HG02798 (cell line): ENCODE results near the gene TIMM23.

Experiments used
- ATAC-seq: cut with Tn5 transposase; IDR thresholded peaks from one replicate; pipeline ENCODE4 v1.9.1; 2021; ENCODE audit warnings: mild to moderate bottlenecking; ENCODE audit not compliant: unreplicated experiment, poor library complexity

Gene TIMM23

DNA sequence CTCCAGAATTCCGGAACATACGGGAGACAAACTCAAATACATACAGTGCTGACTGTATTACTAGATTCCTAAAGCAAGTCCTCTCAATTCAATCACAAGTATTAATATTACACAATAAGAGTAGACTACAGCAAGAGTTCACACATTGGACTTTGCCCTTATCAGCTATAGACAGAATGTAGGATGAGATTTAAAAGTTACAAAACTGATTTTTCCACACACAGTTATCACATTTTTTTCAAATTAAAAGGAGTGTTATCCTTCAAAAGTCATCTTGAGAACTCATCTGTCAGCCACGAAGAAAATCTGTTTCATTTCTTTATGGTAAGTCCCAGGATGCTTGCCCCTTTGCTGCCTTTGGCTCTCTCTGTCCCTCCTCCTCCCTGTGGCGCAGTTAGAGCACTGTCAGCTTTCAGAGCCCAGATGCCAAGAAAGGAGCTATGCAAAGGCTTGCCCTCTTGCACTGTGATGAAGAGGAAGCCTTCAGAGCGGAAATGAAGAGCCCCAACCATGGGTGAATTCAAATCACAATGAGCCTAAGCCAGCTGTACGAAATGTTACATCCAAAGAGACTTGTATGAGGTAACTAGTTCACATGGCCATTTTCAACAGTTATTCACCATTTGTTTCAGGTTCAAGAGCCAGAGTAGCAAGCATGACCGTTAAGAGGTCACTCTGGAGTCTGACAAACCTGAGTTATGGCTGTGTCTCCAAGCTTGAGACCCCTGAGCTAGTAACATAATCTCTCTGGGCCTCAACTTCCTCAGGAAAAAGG is 47.5 kb downstream of the TIMM23 start:
- peak; percentile 26 for ATAC-seq

DNA sequence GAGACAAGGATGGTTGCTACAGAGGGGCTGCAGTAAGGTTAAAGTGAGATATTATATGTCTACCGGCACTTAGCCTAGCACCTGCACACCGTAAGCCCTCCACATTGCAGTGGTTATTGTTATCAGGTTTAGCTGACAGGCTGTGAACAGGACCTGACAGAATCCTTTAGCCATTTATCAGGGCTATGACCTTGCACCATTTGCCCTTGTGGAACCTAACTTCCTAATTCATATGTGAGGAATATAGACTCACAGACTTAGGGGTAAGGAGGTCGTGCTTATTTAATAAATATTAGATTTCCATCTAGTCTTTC is 48.0 kb downstream of the TIMM23 start:
- no peak for ATAC-seq

DNA sequence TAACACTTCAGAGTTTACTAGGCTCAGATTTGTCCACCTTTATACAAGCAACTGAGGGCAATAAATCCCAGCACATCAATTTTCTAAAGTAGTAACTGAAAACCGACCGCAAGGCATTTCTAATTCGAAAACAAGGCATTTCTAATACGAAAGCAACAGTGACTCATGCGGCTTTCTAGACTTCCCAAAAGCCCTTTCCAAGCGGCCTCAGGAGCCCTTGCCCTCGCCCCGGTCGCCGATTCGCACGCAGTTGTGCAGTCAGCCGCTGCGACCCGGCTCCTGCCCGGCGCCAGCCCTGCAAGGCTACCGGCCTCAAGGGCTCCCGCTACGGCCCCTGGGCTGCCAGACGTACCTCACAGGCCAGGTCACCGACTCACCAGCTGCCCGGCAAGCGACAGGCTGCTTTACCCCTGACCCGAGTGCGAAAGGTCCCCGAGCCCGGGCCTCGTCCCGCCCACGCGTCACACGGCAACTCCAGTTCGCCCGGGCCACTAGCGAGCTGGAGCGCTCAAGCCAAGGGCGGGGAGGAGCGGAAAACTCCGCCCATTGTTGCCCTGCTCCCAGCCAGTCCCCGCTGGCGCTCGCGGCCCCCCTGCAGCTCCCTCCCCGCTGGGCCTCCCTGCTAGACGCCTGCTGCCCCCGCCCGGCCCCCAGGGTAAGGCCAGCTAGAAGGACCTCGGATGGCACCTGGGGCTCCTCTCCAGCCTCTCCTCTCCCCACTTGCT is 50.9 kb downstream of the TIMM23 start:
- peak; percentile 93 for ATAC-seq

DNA sequence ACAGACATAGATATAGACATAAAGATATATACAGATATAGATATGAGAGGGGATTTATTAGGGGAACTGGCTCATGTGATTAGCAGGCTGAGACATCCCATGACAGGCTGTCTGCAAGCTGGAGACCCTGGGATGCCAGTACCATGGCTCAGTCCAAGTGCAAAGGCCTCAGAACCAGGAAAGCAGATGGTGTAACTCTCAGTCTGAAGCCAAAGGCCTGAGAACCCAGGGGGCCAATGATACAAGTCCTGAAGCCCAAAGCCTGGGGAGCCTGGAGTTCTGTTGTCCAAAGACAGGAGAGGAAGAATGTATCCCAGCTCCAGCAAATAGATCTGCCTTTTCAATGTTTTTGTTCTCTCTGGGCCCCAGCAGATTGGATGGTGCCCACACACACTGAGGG is 52.7 kb downstream of the TIMM23 start:
- ATAC-seq, result no peak

DNA sequence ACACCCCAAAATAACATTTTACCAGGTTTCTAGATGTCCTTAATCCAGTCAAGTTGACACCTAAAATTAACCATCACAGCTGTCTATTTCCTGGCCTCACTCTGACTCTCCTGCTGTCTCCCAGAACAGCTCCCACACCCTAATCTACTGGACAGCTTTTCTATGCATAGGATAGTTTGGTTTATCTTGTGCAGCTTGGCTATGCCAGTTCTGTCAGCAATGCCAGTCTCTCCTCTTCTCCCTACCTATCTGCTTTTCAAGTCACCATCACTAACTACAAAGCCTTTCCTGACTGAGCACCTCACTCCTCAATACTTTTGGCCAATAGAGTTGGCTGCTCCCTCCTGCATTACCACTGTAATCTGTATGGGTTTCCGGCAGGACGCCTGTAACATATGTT is 53.1 kb downstream of the TIMM23 start:
- ATAC-seq, result no peak

DNA sequence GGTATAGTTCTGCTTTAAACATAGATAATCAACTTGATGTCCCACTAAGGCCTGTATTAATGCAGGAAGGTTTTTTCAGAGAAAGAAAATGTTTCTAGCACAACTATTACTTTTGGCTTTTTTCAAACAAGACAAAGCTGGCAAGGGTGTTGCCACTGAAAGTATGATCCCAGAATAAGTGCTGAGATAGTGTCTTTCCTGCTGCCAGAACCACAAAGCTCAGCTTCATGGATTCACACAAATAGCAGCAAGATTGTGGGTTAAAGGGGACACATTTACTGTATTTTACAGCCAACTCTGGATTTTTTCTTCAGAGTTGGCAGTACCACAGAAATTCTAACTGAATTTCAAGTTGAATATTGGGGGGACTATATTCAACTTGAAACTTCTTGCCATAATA is 53.8 kb downstream of the TIMM23 start:
- ATAC-seq, result no peak

DNA sequence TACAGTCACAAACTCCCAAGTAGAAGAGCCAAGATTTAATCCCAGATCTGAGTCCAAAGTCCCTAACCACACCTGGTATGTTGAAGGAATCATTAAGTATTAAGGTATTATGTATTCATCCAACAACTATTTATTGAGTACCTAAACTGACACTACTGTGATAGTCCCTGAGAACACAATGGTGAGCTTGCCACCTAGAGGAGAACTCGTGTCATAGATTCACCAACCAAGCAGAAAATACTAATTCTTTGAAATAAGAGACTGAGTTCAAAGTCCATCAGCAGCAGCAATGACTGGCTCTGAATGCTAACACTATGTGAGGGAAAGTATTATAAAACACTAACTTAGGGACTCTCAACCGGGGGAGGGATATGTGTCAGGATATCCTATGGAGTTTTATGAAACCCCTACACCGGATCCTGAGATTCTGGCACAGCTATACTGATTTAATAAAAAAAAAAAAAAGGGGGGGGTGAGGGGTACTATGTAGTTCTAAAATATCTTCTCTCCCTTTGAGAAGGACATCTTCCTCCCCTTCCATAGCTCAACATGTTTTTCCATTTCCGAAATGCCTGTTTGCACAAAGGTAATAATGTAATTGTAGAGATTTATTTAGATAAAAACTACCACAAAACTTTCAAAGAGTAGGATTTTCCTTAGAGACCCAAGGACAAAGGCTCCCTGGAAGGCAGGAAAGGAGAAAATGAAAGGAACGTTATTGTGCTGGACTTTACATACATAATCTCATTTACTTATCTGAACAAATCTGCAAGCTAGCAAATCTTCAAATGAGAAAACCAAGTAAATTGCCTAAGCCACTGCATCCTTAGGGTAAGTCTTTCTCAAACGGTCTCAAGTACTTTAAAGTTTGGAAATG is 56.5 kb downstream of the TIMM23 start:
- ATAC-seq, result peak; percentile 45

DNA sequence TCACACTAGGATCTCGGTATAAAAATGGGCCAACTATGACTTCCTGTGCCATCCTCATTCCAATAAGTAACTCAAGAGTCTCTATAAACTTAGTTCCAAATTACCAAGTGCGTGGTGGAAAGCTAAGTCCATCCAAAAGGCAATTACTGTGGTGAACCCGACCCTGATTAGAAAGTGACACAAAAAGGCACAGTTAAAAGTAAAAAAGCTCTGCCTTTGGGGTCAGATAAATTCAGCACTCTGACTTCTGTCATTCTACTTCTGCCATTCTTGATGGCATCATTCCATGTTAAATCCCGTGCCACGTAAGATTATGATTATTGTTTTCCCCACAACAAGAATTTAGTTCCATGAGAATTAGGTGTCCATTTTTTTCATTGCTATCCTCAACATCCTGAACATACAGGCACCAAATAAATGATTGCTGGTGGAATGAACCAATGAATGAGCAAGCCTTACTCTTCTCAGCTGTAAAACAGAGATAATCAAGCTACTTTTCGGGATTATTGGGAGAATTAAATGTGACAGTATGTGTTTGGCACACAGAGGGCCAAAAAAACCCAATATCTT is 57.3 kb downstream of the TIMM23 start:
- ATAC-seq, result no peak

DNA sequence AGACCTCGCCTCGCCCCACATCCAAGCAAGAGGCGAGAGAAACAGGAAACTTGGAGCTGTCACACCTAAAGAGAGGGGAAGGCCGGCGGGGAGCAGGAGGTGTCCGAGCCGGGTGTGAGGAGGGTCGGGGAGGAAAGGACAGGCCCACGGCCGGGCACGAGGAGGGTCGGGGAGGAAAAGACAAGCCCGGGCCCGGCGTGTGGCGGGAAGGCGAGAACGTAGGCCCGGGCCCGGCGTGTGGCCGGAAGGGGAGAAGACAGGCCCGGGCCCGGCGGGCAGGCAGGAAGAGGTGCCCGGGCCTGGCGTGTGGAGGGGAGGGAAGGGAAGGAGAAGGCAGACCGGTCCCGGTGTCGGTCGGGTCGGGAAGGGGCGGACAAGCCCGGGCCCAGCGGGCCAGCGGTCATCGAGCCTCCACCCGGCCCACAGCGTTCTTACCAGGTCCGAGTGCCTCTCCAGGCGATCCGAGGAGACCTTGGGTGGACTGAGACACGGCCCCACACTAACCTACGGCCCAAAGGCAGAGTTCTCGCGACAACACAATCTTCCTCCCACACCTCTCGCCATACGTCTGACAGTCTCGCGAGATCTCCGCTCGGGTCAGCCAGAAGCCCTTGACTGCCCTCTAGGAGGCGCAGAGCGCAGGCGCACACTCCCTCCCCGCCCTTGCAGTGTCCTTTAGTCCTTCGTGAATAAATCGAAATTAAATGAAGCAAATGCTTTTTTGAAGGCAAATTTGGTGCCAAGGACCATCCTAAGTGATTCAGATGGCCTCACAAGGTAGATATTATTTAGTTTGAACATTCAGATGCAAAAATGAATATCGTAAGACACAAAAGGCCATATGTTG is 58.0 kb downstream of the TIMM23 start, which contains the start of gene NCOA4:
NCOA4 (minus strand) TSS at position 533 of the 847 bp plus-strand sequence. CDS start 13,943 bp downstream, outside the sequence.
- ATAC-seq, result peak; percentile 96

DNA sequence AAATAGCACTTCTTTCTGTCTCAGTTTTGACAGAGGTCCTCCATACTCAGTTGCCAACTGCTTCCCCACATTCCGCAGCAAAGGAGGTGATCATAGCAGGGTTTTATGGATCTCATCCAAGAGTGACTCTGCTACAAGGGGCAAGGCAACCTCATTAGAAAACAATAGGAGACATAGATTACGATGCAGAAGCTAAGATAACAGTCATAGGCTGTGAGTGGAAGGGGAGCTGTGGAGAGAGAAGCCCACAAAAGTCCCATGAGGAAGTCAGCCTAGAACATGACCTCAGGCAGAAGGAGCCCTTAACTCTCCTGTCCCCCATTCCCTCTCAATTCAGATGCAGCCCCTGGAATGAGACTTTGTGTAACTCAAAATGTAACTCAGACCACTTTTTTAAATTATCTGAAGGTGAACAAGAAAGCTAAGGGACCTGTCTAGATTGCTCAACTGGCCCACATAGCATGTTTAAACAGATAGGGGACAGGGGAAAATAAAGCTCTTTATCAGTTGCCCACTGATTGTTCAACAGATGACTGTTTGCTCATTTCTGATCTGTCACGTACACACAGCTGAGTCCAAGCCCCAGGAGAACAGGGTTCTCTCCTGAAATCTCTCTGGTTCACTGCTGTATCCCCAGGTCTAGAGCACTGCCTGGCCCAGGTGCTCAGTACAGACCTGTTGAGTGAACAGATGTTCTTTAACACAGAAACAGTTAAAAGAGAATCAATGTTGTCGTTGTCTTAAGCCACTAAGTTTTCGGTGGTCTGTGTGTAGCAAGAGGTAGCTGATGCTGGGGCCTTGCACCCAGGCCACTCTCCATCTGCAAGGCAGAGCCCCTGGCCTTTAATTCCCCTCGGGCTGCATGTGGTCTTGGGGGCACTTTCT is 59.6 kb downstream of the TIMM23 start:
- no peak for ATAC-seq

DNA sequence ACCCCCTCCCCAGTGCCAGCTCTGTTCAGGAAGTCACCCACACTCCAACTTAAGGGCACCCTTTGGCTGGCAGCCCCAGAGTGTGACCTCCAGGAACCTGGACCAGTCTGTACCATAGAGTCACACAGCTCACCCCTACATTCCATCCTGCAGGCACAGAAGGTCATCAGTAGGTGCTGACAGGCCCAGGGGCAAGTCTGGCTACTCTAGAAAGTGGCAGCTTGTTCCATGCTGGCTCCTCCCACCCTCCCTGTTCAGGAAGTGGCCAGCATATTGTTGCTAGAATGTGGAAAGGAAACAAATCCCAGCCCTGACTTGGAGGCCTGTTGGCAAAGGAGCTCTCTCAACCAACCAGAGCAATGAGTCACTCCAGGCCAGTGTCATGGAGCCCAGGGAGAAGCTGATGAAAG is 61.3 kb downstream of the TIMM23 start:
- no peak for ATAC-seq

DNA sequence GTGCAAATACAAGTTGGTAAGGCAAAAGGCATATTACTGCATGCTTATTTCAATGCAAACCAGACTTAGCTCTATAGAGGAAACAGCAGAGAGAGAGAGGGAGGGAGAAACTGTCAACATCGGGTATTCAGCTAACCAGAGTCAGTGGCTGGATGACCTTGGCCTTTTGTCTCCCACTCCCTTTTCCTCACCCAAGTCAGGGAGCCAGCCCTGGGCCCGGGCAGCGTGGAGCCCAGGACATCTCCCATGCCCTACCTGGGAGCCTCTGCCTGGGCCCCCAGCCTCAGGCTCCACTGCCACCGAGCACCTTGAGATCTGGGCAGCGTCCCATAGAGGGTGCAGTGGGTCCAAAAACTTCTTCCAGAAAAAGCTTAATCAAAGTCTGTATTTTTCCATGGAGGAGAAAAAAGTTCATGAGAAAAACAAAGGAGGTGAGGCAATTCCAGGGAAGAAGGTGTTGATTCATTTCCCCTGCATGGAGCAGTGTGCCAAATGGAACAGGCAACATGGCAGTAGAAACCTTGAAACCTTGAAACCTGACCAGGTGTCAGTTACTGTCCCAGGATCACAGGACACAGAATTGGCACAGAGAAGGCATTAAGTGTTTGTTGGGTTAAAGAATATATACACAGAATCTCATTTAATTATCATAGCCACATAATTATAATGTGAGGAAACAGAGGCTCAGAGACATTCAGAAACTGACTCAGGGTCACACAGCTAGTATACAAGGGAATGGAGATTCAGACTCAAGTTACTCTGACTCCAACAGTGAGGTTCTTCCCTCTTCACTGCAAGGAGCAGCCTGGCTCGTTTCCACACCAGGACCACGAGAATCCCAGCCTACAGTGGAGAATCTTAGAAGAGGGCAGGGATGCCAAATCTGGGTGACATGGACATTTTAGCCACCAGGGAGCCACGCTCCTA is 63.9 kb downstream of the TIMM23 start:
- ATAC-seq, result no peak

DNA sequence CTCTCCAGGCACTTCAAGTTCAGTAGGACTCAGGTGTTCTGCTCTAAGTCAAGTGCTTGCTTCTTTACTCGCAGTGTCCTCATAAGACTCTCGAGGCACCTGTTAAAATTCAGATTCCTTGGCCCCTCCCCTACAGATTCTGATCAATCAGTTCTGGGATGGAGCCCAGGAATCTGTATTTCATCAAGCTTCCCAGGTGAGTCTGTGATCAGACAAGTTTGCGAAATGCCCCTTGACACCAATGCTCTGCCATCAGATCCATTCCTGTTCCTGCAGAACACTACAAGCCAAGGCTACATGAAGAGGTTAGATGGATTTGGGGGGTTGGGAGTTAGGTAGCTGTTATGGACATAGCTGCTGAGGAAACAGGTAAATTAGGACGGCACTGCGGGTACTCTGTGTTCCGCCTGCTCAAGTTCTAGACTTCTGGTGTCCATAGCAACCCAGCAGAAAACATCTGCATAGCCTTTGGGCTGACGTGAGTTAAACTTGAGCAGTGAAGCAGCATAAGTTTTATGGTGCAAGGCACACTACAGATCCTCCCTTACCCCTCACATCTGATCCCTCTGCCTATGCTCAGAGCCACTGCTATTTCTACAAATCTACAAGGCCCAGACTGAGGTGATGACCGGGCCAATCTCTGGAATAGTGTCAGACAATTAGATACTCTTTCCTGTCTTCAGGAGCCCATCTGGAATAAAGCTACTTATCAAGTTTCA is 65.0 kb downstream of the TIMM23 start:
- no peak for ATAC-seq

DNA sequence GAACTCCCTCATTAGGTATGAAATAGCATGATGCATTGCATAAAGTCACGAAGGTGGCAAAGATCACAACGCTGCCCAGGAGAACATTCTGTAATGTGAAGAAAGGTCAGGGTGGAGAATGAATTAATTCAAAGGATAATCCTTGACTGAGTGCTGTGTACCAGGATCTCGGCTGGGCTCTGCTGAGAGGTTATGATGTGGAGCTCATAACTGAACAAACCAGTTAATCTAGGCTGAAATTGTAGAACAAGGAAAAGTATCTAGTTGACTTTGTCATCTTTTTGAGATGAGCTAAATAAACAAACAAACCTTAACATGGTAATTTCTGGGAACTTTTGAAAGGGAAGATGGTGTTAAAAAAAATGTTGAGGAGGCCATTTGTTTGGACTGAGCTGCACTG is 67.7 kb downstream of the TIMM23 start:
- no peak for ATAC-seq

DNA sequence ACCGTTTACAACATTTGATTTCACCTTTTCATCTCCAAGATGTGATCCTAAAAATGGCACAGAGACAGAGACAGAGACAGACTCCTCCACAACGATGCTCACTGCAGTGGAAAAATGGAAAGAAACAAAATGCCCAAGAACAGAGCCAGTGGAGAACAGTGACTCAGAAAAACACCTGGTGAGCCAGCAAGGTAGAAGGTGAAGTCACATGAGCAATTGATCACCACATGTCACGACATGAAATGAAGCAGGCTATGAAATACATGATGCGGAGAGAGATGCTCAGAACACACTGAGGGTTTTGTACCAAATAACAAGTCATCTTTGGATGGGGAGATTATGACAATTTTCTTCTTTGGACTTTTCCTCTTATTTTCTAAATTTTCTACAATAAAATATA is 70.2 kb downstream of the TIMM23 start:
- no peak for ATAC-seq

DNA sequence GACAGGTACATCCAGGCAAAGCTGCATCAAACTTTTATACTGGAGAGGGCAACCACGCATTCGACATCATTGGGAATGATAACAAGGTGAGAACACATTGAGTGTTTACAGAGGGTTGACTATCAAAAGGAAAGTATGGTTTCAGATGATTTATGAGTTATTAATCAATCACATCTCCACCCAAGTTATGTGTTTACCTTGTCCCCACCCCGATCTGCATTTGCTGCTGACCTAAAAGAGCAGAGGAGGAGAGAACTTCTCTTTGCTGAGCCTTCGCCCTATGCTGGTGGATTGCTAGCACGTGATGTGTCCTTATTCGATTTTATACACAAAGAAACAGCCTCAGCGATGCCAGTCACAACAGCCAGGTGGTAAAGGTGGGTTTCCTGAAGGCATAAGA is 74.0 kb downstream of the TIMM23 start, which contains the start of gene MSMB:
MSMB (minus strand) TSS at position 9 of the 400 bp plus-strand sequence. CDS start 32 bp downstream, outside the sequence.
- ATAC-seq, result no peak

DNA sequence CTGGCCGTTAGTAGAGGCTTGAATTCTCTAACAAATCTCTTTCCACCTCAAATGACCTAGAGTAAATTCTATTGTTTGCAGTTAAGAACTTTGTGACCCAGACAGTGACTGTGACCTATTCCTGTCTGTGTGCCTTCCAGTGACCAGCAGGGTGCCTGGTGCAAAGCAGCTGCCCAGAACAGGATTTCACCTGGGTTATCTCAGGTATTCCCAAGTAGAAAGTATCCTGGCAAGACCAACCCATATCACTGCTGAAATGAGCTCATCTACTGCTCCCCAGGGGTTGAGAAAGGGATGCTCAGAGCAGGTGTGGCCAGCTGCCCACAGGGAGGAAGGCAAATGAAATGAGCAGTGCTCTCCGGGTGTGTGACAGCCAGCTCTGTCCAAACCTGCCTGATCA is 75.9 kb downstream of the TIMM23 start:
- ATAC-seq, result no peak
